Epidermal melanocyte (primary cell): ENCODE measurements around the gene NLGN4X.
A peak's percentile ranks its signal among the peaks of the same experiment; 100 is the strongest.

Experiments
- DNase-seq: peaks from one replicate; pipeline ENCODE4 v3.0.0; 2011; ENCODE audit warnings: low spot score; ENCODE audit not compliant: insufficient read length

The NLGN4X gene

DNA sequence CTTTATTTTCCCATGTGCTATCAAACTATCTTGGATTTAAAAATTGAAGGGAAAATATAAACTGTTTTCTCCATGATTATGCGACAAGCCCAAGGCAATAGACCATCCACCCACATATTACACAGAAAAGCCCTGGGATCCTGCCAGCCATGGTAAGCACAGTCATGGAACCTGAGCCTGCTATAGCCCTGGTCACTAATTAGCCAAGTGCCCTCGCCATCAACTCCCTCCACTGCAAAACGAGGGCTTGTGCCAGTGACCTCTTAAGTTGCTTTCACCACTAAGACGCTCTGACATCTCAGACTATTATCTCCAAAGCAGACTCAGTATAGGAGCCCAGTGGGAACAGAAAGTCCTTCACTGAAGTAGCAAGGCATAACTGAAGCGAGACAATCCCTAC lies 69.2 kb downstream of the NLGN4X start:
- DNase-seq: no peak

DNA sequence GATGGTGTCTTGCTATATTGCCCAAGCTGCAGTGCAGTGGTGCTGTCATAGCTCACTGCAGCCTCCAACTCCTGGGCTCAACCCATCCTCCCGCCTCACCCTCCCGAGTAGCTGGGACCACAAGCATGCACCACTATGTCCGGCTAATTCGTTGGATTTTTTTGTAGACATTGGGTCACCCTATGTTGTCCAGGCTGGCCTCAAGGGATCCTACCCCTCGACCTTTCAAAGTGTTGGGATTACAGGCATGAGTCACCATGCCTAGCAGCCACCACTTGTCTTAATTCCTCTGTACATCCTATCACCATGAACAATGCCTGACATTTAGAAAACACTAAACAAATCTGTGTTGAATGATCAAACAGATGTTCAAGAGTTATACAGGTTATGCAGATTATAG lies 76.7 kb downstream of the NLGN4X start:
- DNase-seq: no peak

DNA sequence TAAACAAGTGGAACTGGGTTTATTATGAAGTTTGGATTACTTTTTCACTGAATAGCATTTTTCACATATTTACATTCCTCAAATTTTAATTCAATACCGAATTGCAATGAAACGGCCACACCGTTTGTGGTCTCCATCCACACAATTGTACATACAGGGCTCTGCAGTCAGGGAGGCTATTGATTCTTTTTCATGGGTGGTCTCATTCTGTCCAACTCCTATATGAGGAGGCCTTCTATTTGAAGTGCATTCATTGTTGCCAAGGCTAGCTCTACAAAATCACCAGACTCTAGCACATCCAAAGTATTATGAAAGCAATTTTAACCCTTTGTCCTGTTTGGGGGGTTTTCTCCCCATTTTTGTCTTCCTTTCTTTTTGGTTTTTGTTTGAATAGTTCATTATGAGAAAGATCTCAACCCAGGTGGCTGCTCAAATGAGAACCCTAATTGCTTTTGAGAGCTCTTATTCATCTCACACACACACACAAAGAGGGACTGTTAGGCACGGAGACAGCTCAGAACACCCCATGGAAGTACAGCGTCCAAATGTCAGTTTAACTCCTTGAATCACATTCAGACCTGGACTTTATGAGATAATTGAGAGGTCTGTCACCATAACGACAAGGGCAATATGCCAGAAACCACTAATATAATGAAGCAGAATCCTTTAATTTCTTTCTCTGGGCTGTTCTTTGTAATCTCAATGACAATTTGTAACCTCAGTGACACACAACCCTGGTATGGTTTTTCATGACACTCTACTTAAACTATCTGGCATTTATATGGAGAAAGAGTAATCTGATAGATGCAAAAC lies 79.4 kb downstream of the NLGN4X start:
- DNase-seq: no peak

GRCh38 chrX:6134255-6134654 lies 94.4 kb downstream of the NLGN4X start:
- peak; percentile 17 for DNase-seq

- no peak for DNase-seq
Measured at GRCh38 chrX:6132970-6133369, 95.7 kb downstream of the NLGN4X start.

- no peak for DNase-seq
Measured at GRCh38 chrX:6131287-6131686, 97.4 kb downstream of the NLGN4X start.

DNA sequence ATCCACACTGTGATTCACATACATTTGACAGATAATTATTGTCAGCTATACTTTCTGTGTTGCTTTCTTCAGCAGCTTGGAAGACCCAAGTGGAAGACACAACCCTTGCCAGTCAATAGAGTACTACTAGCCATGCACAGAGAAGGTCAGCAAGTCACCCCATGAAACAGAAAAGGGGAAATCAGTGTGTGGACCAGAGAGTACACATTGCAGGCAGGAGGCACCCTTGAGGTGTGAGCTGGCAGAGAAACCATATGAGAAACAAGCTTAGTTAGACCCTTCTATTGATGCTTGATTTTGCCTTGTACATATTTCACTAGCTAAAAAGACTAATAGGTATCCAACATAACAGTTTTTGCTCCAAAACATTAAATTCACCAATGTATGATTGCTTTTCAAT lies 99.5 kb downstream of the NLGN4X start:
- DNase-seq: no peak

DNA sequence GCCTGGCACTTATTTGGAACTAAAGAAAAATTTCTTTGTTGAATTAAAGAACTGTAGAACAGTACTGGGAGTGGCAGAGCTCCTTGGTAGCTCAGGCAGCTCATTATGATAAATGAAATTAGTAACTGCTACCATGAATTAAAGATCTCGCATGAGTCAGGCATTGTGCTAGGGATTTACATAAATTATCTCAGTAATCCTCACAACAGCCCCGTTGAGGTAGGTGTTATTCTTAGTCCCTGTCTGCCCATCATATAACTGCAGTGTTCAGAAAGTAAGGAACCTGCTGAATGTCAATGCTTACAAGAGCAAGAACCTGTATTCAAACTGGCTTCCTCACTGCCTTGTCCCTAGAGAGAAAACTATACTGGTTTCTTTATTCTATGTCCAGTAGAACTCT lies 108.3 kb downstream of the NLGN4X start:
- DNase-seq: no peak

DNA sequence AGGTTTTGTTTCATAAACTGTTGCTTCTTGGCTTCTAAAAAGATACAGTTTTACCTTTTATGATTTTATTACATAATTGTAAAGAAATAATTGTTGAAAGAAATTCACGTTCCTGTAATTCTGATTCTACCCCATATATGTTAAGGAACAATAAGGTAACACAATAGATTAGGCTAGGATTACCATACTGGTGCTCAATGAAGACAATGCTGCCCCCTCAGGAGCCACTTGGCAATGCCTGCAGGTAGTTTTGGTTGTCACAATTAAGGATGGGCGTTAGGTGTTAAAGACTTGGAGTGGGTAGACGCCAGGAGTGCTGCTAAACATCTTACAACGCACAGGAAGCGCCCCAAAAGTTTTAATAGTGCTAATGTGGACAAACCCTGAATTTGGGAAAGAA lies 133.2 kb downstream of the NLGN4X start:
- DNase-seq: no peak

- no peak for DNase-seq
Measured at GRCh38 chrX:6074532-6074931, 154.1 kb downstream of the NLGN4X start.

- no peak for DNase-seq
Measured at GRCh38 chrX:6071731-6072130, 156.9 kb downstream of the NLGN4X start.

DNA sequence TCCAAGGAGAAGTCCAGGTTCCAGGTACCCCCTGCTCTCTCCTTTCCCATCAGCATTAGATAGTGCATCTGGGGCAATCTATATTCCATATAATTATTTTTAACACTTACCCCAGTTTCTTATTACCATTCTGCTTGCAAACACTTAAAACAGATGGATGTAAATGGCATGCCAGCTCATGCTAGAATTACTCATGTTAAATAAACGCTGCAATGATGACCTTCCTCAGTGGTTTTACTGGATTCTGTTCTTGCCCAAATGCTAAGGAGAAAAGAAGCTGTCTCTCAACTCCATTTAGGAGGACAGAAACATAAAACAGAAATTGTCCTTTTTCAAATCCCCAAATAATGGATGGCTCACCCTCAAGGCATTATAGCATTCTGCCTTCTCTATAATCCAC lies 161.1 kb downstream of the NLGN4X start:
- DNase-seq: no peak

- DNase-seq: no peak
Measured at GRCh38 chrX:6053141-6053540, 175.5 kb downstream of the NLGN4X start.

DNA sequence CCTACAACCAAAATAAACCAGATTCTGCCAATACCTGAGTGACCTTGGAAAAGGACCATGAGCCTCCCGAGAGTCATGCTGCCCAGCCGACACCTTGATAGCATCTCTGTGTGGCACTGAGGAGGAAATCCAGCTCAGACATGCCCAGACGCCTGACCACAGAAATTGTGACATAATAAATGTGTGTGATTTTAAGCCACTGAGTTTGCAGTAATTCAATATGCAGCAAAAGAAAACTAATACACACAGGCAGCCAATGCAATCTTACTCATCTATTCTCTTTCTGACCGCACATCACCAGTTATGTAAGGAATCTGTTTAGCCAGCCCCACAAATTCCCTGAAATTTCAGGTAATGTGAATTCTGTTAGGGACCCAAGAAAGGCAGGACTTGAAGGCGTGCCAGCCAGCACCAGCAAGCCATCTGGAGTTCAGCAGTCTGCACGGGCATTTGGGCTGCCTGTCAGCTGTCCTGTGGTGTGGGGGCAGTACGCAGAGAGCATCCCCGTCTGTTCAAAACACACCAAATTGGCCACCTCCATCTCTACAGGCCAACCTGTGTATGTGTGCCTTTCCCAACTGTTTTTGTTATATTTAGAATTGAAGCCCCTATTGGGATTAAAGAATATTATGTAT lies 176.4 kb downstream of the NLGN4X start:
- DNase-seq: no peak

GRCh38 chrX:6049132-6049531 lies 179.5 kb downstream of the NLGN4X start:
- no peak for DNase-seq

DNA sequence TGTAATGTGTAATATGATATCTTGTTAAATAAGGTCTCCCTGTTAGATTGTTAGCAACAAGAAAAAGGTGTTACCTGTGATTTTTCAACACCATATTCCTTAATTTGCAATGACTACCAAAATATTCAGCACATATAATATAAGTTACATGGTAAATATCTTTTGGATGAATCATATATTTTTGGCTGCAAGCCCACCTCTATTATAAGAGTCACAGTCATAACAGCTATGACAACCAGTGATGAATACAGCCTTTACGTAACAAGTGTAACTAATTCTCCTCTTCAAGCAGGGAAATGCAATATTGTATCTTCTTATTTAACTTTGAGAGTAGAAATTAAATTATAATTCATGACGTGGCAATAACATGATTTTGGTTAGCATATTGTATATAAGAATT lies 187.0 kb downstream of the NLGN4X start:
- no peak for DNase-seq

DNA sequence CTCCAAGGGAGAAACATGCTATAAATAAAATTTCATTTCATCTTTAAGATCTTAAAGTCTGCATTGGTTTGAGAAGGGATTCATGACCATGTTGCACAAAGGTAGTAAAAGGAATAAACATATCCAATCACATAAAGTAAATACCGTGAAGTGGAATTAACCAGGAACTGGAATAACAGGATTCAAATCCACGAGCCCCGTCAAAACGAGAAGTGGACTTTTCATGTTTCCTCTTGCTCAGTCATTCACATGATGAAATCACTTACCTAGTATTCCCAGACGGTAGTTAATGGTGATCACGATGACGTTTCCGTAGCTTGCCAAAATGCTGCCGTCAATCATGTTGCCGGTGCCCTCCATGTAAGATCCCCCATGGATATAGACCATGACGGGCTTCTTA lies 199.7 kb downstream of the NLGN4X start:
- no peak for DNase-seq

DNA sequence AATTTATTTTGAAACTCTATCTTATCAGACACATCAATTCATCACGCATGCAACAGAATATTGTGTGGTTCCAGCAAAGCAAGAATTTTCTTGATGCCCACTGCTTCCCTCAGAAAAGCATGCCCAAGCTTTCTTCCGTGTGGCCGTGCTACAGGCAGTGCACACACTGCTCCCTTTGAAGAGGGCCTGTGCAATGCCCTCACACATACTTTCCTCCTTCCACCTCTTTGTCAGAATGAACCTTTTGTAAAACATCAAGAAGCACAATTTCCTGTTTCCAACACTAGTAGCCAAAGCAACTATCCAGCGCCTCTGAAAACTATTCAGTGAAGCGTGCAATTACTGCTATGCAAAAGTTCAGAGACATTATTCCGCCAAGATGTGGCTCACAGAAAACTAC lies 201.7 kb downstream of the NLGN4X start:
- no peak for DNase-seq

DNA sequence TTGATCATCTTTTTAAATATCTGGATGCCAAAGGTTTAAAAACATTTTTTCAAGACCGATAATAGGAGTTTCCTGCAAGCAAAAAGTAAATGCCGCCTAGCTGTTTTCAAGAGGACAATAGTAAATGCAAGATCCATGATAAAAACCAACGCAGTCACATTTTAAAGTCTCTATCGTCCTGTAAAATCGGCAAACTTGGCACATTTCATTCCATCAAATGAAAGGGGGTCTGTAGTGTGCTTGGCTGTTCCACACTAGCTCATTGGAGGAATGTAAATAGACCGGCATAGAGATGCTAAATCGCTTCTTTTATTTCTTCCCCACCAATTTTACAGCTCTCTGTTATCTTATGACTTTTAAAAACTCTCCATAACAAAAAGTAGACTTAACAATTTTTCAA lies 202.2 kb downstream of the NLGN4X start:
- no peak for DNase-seq

DNA sequence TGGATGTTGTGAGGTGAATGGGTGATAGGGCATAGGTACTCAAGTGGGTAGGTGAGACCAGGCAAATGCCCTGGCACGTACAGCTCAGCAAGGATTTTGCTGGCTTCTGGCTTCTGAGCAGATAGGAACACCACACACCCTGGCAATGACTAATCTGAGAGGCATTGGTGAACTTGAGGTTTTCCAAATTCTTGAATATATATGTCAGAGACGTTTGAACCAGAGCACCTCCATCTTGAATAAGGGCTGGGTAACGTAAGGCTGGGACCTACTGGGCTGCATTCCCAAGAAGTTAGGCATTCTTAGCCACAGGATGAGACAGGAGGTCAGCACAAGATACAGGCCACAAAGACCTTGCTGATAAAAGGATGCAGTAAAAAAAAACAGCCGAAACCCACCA lies 204.5 kb downstream of the NLGN4X start:
- DNase-seq: no peak

GRCh38 chrX:6021316-6022091 lies 207.2 kb downstream of the NLGN4X start:
- DNase-seq: no peak

- DNase-seq: no peak
Measured at GRCh38 chrX:6019076-6019475, 209.6 kb downstream of the NLGN4X start.
